GM12865 (cell line): ENCODE measurements around the gene GNAI1.

ENCODE experiments used
- DNase-seq: peaks from one replicate; pipeline ENCODE4 v3.0.0; 2010; ENCODE audit warnings: low read depth
- H3K4me3 ChIP-seq: 2 replicates; pipeline ENCODE4 v1.5.1; 2011; ENCODE audit warnings: mild to moderate bottlenecking, low read depth, low read length, control low read depth
- TF ChIP-seq, protein P1 (sequence below): IDR thresholded peaks from 2 replicates; pipeline ENCODE4 v1.5.1; 2011; ENCODE audit warnings: low read length, control low read depth, low read depth, inconsistent platforms; ENCODE audit not compliant: insufficient read depth; ENCODE audit errors: missing control alignments

GNAI1 gene

DNA sequence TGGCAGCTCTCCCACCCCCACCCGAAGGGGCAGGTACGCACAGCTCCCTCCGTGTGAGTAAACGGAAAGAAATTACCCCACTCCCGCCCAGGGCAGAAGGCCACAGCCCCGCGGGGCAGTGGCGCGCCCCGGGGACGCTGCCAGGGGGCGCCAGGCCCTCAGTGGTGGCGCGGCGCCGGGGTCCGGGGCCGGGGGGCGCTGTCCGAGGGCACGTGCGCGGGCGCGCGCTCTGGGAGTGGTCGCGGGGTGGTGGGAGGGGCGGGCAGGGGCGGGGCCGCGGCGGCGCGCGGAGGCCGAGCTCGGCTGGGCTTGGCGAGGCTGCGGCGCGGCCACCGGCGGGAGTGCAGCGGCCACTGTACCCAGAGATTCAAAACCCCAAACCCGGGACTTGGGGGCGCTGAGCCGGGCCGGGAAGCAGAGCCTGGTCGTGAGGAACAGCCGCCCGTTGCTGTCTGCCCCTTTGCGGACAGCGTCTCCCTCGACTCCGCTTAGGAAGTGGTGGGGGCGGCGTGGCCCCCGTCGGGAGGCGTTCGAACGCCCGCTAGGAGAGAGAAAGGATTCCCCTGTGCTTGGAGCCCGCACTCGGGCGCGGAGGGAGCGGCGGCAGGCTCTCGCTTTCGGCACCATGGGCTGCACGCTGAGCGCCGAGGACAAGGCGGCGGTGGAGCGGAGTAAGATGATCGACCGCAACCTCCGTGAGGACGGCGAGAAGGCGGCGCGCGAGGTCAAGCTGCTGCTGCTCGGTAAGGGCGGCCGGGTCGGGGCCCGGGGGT lies at the start of gene GNAI1:
TSS of gene GNAI1 (plus strand) at position 296 of the 773 bp plus-strand sequence. CDS start at position 626, 330 bp downstream.
- TF ChIP-seq, protein P1, sequence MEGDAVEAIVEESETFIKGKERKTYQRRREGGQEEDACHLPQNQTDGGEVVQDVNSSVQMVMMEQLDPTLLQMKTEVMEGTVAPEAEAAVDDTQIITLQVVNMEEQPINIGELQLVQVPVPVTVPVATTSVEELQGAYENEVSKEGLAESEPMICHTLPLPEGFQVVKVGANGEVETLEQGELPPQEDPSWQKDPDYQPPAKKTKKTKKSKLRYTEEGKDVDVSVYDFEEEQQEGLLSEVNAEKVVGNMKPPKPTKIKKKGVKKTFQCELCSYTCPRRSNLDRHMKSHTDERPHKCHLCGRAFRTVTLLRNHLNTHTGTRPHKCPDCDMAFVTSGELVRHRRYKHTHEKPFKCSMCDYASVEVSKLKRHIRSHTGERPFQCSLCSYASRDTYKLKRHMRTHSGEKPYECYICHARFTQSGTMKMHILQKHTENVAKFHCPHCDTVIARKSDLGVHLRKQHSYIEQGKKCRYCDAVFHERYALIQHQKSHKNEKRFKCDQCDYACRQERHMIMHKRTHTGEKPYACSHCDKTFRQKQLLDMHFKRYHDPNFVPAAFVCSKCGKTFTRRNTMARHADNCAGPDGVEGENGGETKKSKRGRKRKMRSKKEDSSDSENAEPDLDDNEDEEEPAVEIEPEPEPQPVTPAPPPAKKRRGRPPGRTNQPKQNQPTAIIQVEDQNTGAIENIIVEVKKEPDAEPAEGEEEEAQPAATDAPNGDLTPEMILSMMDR = no peak
- H3K4me3 ChIP-seq = peak within 1 kb of the TSS; percentile 21; the same call in 1 of the 2 replicates
- peak; percentile 16 for DNase-seq

DNA sequence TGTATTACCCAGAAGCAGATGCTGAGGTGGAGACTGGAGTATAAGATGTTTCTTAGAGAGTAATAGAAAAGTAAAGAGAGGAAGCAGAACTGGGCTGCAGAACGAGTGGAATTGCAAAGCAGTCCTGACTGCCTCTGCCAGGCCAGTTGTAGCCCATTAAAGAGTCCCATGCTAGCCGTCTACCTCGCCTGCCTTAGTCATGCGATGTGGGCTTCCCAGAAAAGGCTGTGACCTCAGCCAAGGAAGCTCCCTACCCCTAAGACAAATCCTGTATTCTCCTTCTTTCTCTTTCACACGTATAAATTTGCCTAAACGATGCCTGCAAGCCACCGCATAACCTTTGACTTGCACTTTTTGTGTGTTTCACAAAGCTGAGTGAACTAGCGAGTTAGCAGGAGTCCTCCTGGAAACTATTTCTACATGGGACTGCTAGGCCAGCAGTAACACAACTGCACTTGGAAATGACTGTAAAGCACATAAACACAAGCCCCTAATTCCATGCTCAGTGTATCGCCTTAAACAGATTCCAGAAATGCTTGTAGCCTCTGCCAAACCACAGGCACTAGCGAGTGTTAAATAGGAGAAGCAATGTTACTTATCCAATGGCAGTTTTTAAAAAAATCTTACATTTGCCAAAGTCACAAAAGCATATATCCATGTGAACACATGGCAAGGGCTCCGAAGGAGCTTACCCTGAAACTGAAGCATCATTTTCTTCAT lies 47.4 kb upstream of the GNAI1 start:
- no peak for DNase-seq
- TF ChIP-seq, protein P1 = no peak
- H3K4me3 ChIP-seq = no peak overlapping the region

DNA sequence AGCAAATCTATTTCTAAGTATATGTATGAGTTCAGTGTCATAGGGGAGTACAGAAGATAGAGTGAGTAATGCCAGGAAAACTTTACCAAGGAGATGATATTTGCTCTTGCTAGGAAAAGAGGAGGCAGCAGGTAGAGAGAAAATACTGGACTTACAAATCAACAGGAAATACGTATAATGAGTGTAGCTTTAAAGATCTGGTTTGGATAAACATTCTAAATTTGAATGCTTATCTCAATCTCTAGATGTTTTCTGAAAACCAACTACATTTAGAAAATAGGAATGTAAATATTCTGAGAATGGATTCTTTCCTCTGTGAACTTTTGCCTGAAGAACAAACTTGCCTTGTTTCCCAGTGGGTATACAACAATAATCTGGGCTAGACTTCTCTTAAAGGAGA lies 46.9 kb upstream of the GNAI1 start:
- DNase-seq = no peak
- TF ChIP-seq, protein P1 = no peak
- H3K4me3 ChIP-seq = no peak overlapping the region

DNA sequence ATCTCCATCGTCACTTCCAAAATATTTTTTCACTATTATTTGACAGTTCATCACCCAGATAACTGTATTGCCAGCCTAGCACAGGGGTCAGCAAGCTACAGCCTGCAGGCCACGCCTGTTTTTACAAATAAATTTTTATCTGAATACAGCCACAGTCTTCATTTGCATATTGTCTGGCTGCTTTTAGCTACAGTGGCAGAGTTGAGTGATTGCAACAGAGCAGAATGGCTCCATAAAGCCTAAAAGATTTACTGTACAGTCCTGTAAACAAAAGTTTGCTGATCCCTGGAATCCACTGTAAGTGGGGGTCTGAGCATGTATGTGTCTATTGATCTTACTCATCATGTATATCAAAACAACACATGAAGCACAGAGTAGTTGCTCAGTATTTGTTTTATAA lies 45.9 kb upstream of the GNAI1 start:
- no peak for DNase-seq
- no peak overlapping the region for H3K4me3 ChIP-seq
- TF ChIP-seq, protein P1 = no peak

DNA sequence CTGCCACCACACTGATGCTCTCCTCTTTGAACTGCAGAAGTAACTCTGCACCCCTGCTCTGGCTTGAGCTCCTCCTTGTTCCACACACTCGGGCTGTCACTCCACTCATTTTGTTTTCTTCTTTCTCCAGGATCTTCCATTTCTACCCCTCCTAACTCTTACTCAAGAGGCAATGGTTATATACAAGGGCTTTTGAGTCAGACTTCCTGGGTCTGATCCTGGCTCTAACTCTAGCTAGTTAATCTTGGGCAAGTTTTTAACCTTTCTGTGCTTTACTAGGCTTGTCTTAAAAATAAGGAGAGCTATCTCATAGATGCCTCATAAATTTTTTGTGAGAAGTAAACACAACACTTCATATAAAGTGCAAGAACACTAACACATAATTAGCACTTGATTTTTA lies 45.3 kb upstream of the GNAI1 start:
- DNase-seq = no peak
- TF ChIP-seq, protein P1 = no peak
- H3K4me3 ChIP-seq = no peak overlapping the region

DNA sequence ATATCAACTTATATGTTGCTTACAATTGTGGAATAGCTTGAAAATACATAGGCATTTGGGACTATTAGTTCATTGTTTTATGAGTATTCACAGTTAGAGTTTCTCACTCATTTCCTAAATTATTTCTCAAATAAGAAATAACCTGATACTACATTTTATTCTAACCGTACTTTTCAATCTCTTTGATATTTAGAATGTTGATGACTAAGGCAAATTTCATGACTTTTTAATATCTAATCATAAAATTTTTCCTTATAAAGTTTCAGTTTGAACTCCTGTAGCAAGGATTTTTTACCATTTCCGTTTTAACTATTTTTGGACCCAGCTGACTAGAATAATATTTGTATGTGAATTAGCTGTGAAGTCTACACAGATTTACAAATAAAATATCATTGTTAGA lies 41.3 kb upstream of the GNAI1 start:
- TF ChIP-seq, protein P1 = no peak
- DNase-seq = no peak
- H3K4me3 ChIP-seq = no peak overlapping the region
